Keratinocyte (primary cell): ENCODE results near the gene RGS3. TPM values are rescaled to one million over a fixed set of nuclear protein-coding genes. Genes with fewer than 3 reads are reported as not detected.

ENCODE experiments used
- DNase-seq: peaks from one replicate; pipeline ENCODE4 v3.0.0-alpha.2; 2011; ENCODE audit warnings: low read depth, missing footprints, low spot score
- FAIRE-seq: peaks from 2 replicates; lab custom pipeline; 2011; peaks lifted over from hg19 to GRCh38; lab: Jason Lieb, UNC
- H2AFZ ChIP-seq: 2 replicates; pipeline ENCODE4 v1.6.0; 2012; ENCODE audit warnings: low read length, control low read depth, inconsistent platforms; ENCODE audit not compliant: control insufficient read depth
- H3K27ac ChIP-seq: 2 replicates; pipeline ENCODE4 v1.5.1; 2011; ENCODE audit warnings: low read length; ENCODE audit not compliant: control insufficient read depth, insufficient read depth
- H3K27me3 ChIP-seq: 3 replicates; pipeline ENCODE4 v1.6.0; 2011; ENCODE audit warnings: low read length; ENCODE audit not compliant: control insufficient read depth, insufficient read depth; ENCODE audit errors: extremely low read depth
- H3K36me3 ChIP-seq, 2 experiments: 2 replicates in 1 of 2; 3 replicates in 1 of 2; pipeline ENCODE4 v1.5.1; 2011; ENCODE audit warnings: low read length in 2 of 2, mild to moderate bottlenecking in 1 of 2; ENCODE audit not compliant: control insufficient read depth in 2 of 2, insufficient read depth in 2 of 2; ENCODE audit errors: extremely low read depth in 1 of 2
- H3K4me1 ChIP-seq: 3 replicates; pipeline ENCODE4 v1.5.1; 2011; ENCODE audit warnings: low read length; ENCODE audit not compliant: control insufficient read depth, insufficient read depth; ENCODE audit errors: extremely low read depth
- H3K4me2 ChIP-seq: 3 replicates; pipeline ENCODE4 v1.6.0; 2011; ENCODE audit warnings: low read depth, low read length; ENCODE audit not compliant: control insufficient read depth, insufficient read depth; ENCODE audit errors: extremely low read depth
- H3K4me3 ChIP-seq, 3 experiments: fragments of 200-600 bp in 1 of 3; sonication (generic) in 1 of 3; 2 replicates in 2 of 3; 3 replicates in 1 of 3; pipeline ENCODE4 v1.5.1; 2011 to 2016; ENCODE audit warnings: low read length in 3 of 3, mild to moderate bottlenecking in 3 of 3, control low read depth in 2 of 3, inconsistent platforms in 1 of 3, low read depth in 1 of 3, mixed read lengths in 1 of 3, mixed run types in 1 of 3, moderate library complexity in 1 of 3; ENCODE audit not compliant: control insufficient read depth in 2 of 3, insufficient read depth in 2 of 3; ENCODE audit errors: extremely low read depth in 1 of 3
- H3K79me2 ChIP-seq: 2 replicates; pipeline ENCODE4 v1.6.0; 2012; ENCODE audit warnings: low read length; ENCODE audit not compliant: control insufficient read depth, insufficient read depth
- H3K9ac ChIP-seq: 3 replicates; pipeline ENCODE4 v1.6.0; 2011; ENCODE audit warnings: low read length; ENCODE audit not compliant: control insufficient read depth, insufficient read depth; ENCODE audit errors: extremely low read depth
- H3K9me1 ChIP-seq: 3 replicates; pipeline ENCODE4 v1.6.0; 2011; ENCODE audit warnings: low read length; ENCODE audit not compliant: control insufficient read depth, insufficient read depth; ENCODE audit errors: extremely low read depth
- H3K9me3 ChIP-seq: 2 replicates; pipeline ENCODE4 v1.5.1; 2012; ENCODE audit warnings: low read depth, low read length; ENCODE audit not compliant: control insufficient read depth
- H4K20me1 ChIP-seq: 3 replicates; pipeline ENCODE4 v1.6.0; 2011; ENCODE audit warnings: low read length; ENCODE audit not compliant: control insufficient read depth, insufficient read depth; ENCODE audit errors: extremely low read depth
- CTCF ChIP-seq, 3 experiments: IDR thresholded peaks in 1 of 3; conservative IDR thresholded peaks in 1 of 3; optimal IDR thresholded peaks in 1 of 3; 2 replicates in 2 of 3; 3 replicates in 1 of 3; pipeline versions ENCODE3 to v1.5.1; 2011; ENCODE audit warnings: low read length in 3 of 3, mild to moderate bottlenecking in 3 of 3, moderate library complexity in 2 of 3, control low read depth in 1 of 3, inconsistent platforms in 1 of 3; ENCODE audit not compliant: insufficient read depth in 2 of 3; ENCODE audit errors: extremely low read depth in 1 of 3
- EZH2 ChIP-seq: IDR thresholded peaks from one replicate; pipeline ENCODE4 v1.6.1; 2012; ENCODE audit warnings: inconsistent platforms, mild to moderate bottlenecking, low read length, moderate library complexity
- dilution Hi-C: fragments of 300-500 bp; cut with MboI; formaldehyde crosslinking; loops from one replicate; pipeline ENCODE4 v1.7.0; 2020; ENCODE audit warnings: low sequenced_read_pairs; ENCODE audit not compliant: extremely low pct_ligation_motif_present
- polyA plus RNA-seq, 5 experiments: library from polyadenylated mRNA; depleted of rRNA in 3 of 5; stranded (reverse) in 3 of 5; stranded (forward) in 1 of 5; unstranded in 1 of 5; fragments of >200 nt; gene quantifications; 1 replicate in 1 of 5; 2 replicates in 3 of 5; 3 replicates in 1 of 5; pipeline versions ENCODE4 v1.2.1 to v1.2.3, GENCODE V29; 2011 to 2012; ENCODE audit warnings: missing spikeins in 2 of 5, low read depth in 1 of 5, low replicate concordance in 1 of 5

RGS3 gene
- polyA plus RNA-seq, 1 donor (not counting 4 experiments of a cell fraction or from before 2014, with no cell fraction given), result 19.6 TPM

GRCh38 chr9:113523421-113524141 lies 60.1 kb downstream of the RGS3 start:
- peaks cover 4% of the 10 kb centered on the region for H3K4me1 ChIP-seq
- TF ChIP-seq CTCF (optimal IDR thresholded peaks at IDR 0.05 in 1 of 3, IDR thresholded peaks at IDR 0.05 in 1 of 3, conservative IDR thresholded peaks at IDR 0.05 in 1 of 3; ENCODE audit: extremely low read depth in 1 of 3, insufficient read depth in 2 of 3, low read length in 3 of 3) (no peak), EZH2 (no peak)
- H3K9ac ChIP-seq, result no peak overlapping the region
- no peak overlapping the region for H2AFZ ChIP-seq
- no peaks in the 10 kb centered on the region for H3K36me3 ChIP-seq
- no peak for DNase-seq
- no peaks in the 10 kb centered on the region for H3K79me2 ChIP-seq
- H3K9me1 ChIP-seq, result no peaks in the 10 kb centered on the region
- H4K20me1 ChIP-seq, result no peaks in the 10 kb centered on the region
- FAIRE-seq, result no peak
- H3K9me3 ChIP-seq, result no peaks in the 10 kb centered on the region
- no peak overlapping the region for H3K4me3 ChIP-seq
- peaks cover 3% of the 10 kb centered on the region for H3K27me3 ChIP-seq
- dilution Hi-C loops, result no loop called here
- no peak overlapping the region for H3K27ac ChIP-seq
- H3K4me2 ChIP-seq, result no peak overlapping the region

- H3K27me3 ChIP-seq, result peaks cover 3% of the 10 kb centered on the region
- FAIRE-seq (no peak), DNase-seq (no peak)
- H3K27ac ChIP-seq, result no peak overlapping the region
- peaks cover 4% of the 10 kb centered on the region for H3K4me1 ChIP-seq
- no peaks in the 10 kb centered on the region for H3K79me2 ChIP-seq
- H3K9me3 ChIP-seq, result no peaks in the 10 kb centered on the region
- dilution Hi-C loops, result no loop called here
- no peak overlapping the region for H2AFZ ChIP-seq
- no peaks in the 10 kb centered on the region for H3K36me3 ChIP-seq
- TF ChIP-seq CTCF (optimal IDR thresholded peaks at IDR 0.05 in 1 of 3, IDR thresholded peaks at IDR 0.05 in 1 of 3, conservative IDR thresholded peaks at IDR 0.05 in 1 of 3; ENCODE audit: extremely low read depth in 1 of 3, insufficient read depth in 2 of 3, low read length in 3 of 3) (no peak), EZH2 (no peak)
- no peaks in the 10 kb centered on the region for H3K9me1 ChIP-seq
- no peak overlapping the region for H3K4me2 ChIP-seq
- no peak overlapping the region for H3K9ac ChIP-seq
- no peak overlapping the region for H3K4me3 ChIP-seq
- no peaks in the 10 kb centered on the region for H4K20me1 ChIP-seq
Measured at GRCh38 chr9:113524468-113524867, 60.9 kb downstream of the RGS3 start.
